ENCODE results near the gene CNGB1. TPM values are rescaled to one million over a fixed set of nuclear protein-coding genes. Genes with fewer than 3 reads are reported as not detected.

The CNGB1 gene
- total and polyA plus RNA-seq, 2 experiments from 2014 or later: not detected

DNA sequence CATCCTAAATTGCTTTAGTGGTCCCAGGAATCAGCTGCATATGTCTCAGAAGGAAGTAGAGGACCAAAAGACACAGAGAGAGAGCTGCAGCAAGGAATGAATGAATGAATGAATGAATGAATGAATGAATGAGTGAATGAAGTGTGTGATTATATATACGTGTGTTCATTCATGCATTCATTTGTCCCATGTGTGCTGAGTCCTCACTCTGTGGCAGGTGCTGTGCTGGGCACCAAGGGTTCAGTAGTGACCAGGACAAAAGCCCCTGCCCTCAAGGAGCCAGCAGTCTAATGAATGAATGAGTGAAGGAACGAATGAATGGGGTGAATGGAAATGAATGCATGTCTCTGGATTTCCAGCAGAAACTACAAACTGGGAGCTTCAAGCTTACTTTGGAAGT is 9.4 kb downstream of the CNGB1 start:
- H3K27ac ChIP-seq: no peak overlapping the region
- H3K27me3 ChIP-seq: no peaks in the 10 kb centered on the region
- no peak overlapping the region for H3K4me3 ChIP-seq
- no peaks in the 10 kb centered on the region for H3K4me1 ChIP-seq (ENCODE audit: insufficient read depth)
- H3K9me3 ChIP-seq (ENCODE audit: low read depth): no peaks in the 10 kb centered on the region
- H2AFZ ChIP-seq: no peak overlapping the region
- no peaks in the 10 kb centered on the region for H3K36me3 ChIP-seq (replicated peaks; ENCODE audit: insufficient read depth, low read depth)
- no peak overlapping the region for H3K4me2 ChIP-seq
- H4K20me1 ChIP-seq (ENCODE audit: insufficient read depth, poor library complexity, severe bottlenecking): no peaks in the 10 kb centered on the region
- H3K79me2 ChIP-seq: no peaks in the 10 kb centered on the region
- DNase-seq (ENCODE audit: low spot score): no peak
- no peaks in the 10 kb centered on the region for H3K9me2 ChIP-seq (replicated peaks; ENCODE audit: insufficient read depth)
- TF ChIP-seq, protein P1, sequence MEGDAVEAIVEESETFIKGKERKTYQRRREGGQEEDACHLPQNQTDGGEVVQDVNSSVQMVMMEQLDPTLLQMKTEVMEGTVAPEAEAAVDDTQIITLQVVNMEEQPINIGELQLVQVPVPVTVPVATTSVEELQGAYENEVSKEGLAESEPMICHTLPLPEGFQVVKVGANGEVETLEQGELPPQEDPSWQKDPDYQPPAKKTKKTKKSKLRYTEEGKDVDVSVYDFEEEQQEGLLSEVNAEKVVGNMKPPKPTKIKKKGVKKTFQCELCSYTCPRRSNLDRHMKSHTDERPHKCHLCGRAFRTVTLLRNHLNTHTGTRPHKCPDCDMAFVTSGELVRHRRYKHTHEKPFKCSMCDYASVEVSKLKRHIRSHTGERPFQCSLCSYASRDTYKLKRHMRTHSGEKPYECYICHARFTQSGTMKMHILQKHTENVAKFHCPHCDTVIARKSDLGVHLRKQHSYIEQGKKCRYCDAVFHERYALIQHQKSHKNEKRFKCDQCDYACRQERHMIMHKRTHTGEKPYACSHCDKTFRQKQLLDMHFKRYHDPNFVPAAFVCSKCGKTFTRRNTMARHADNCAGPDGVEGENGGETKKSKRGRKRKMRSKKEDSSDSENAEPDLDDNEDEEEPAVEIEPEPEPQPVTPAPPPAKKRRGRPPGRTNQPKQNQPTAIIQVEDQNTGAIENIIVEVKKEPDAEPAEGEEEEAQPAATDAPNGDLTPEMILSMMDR (IDR thresholded peaks at IDR 0.05; ENCODE audit: poor library complexity): no peak
- TF ChIP-seq EZH2phosphoT487 (IDR thresholded peaks at IDR 0.05; ENCODE audit: low read depth, severe bottlenecking, unreplicated experiment): no peak
- no peak for TF ChIP-seq EZH2 (IDR thresholded peaks at IDR 0.05; ENCODE audit: borderline replicate concordance)
- 83% methylated on average over 2 of the region's 2 CpGs for WGBS (ENCODE audit: low lambda C conversion rate, missing lambda C conversion rate)

DNA sequence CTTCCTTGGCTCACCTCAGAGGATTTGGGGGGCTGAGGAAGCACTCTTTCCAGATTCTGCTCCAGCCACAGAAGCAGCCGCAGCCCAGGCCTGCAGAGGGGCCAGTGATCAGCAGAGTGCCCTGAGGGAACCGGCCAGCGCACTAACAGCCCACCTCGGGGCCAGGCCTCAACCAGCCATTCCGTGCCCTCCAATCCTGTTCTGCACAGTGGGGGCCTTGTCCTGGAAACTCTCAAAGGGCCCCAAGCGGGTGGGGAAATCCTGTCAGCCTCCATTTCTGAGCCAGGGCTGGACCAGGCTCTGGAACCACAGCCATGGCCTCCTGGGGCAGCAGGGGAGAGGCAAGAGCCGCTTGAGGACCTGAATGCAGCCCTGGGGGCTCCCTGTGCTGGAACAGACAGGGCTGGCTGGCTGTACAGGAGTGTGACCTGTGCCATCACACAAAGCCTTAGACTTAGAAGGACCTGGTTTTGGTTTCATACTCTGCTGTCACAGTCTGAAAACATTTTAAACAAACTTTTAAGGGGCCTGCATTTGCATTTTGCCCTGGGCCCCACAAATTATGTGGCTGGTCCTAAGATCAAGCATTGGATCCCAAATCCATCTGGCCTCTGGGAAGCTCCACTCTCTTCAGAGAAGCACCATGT is 10.0 kb downstream of the CNGB1 start:
- no peak overlapping the region for H3K4me3 ChIP-seq
- WGBS (ENCODE audit: low lambda C conversion rate, missing lambda C conversion rate): 85% methylated on average over 7 of the region's 7 CpGs

DNA sequence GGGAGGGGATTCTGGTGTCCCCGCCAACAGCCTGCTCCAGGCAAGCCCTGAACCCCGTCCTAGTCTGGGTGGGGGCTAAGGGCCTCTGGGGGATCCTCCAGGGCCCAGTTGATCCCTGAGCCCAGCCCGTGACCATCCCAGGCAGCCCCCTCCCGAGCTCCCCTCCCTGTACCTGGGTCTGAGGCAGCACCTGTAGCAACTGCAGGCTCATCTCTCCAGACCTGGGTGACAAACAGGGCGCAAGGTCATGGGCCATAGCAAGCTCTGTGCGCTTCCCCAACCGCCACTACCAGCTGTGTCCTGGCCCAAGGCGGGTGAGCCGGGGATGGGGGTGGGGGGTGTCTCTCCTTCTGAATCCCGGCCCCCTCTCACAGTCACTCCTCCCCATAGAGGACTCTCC is 10.6 kb downstream of the CNGB1 start:
- no peaks in the 10 kb centered on the region for H3K79me2 ChIP-seq
- H3K4me1 ChIP-seq (ENCODE audit: insufficient read depth): no peaks in the 10 kb centered on the region
- H3K4me3 ChIP-seq: no peak overlapping the region
- DNase-seq (ENCODE audit: low spot score): no peak
- no peak for TF ChIP-seq EZH2 (IDR thresholded peaks at IDR 0.05; ENCODE audit: borderline replicate concordance)
- TF ChIP-seq, protein P1 (IDR thresholded peaks at IDR 0.05; ENCODE audit: poor library complexity): no peak
- TF ChIP-seq EZH2phosphoT487 (IDR thresholded peaks at IDR 0.05; ENCODE audit: low read depth, severe bottlenecking, unreplicated experiment): no peak
- no peak overlapping the region for H3K4me2 ChIP-seq
- no peaks in the 10 kb centered on the region for H3K36me3 ChIP-seq (replicated peaks; ENCODE audit: insufficient read depth, low read depth)
- H3K9me2 ChIP-seq (replicated peaks; ENCODE audit: insufficient read depth): no peaks in the 10 kb centered on the region
- H4K20me1 ChIP-seq (ENCODE audit: insufficient read depth, poor library complexity, severe bottlenecking): no peaks in the 10 kb centered on the region
- H3K27ac ChIP-seq: no peak overlapping the region
- no peaks in the 10 kb centered on the region for H3K9me3 ChIP-seq (ENCODE audit: low read depth)
- H3K27me3 ChIP-seq: no peaks in the 10 kb centered on the region
- 92% methylated on average over 8 of the region's 10 CpGs for WGBS (ENCODE audit: low lambda C conversion rate, missing lambda C conversion rate)
- no peak overlapping the region for H2AFZ ChIP-seq

More for the DNA sequence above, 10.0 kb downstream of the CNGB1 start:
- Histone ChIP-seq H3K4me2 (no peak overlapping the region), H4K20me1 (ENCODE audit: insufficient read depth, poor library complexity, severe bottlenecking) (no peaks in the 10 kb centered on the region), H3K9me3 (ENCODE audit: low read depth) (no peaks in the 10 kb centered on the region), H3K79me2 (no peaks in the 10 kb centered on the region), H3K27me3 (no peaks in the 10 kb centered on the region), H3K27ac (no peak overlapping the region), H3K36me3 (replicated peaks; ENCODE audit: insufficient read depth, low read depth) (no peaks in the 10 kb centered on the region), H3K4me1 (ENCODE audit: insufficient read depth) (no peaks in the 10 kb centered on the region), H2AFZ (no peak overlapping the region), H3K9me2 (replicated peaks; ENCODE audit: insufficient read depth) (no peaks in the 10 kb centered on the region)
- no peak for DNase-seq (ENCODE audit: low spot score)
- TF ChIP-seq EZH2 (IDR thresholded peaks at IDR 0.05; ENCODE audit: borderline replicate concordance): no peak
- no peak for TF ChIP-seq EZH2phosphoT487 (IDR thresholded peaks at IDR 0.05; ENCODE audit: low read depth, severe bottlenecking, unreplicated experiment)
- TF ChIP-seq, protein P1 (IDR thresholded peaks at IDR 0.05; ENCODE audit: poor library complexity): no peak
